HG03139 (cell line): ENCODE data around the gene NCOA7.
A peak's percentile ranks its signal among the peaks of the same experiment; 100 is the strongest.
"Not testable (repeated sequence)": the region's sequence is repeated elsewhere in the genome, so short reads cannot be mapped to it uniquely, and the experiment has no call there.

Source experiments
- ATAC-seq: cut with Tn5 transposase; IDR thresholded peaks from one replicate; pipeline ENCODE4 v1.9.1; 2021; ENCODE audit not compliant: unreplicated experiment

NCOA7 gene

DNA sequence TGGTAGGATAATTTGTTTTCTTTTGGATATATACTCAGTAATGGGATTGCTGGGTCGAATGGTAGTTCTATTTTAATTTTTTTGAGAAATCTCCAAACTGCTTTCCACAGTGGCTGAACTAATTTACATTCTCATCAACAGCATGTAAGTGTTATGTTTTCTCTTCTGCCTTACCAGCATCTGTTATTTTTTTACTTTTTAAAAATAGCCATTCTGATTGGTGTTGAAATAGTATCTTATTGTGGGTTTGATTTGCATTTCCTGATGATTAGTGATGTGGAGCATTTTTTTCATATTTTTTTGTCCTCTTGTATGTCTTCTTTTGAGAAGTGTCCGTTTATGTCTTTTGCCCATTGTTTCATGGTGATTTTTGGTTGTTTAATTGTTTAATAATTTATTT, 177.7 kb downstream of the NCOA7 start:
- no peak for ATAC-seq

DNA sequence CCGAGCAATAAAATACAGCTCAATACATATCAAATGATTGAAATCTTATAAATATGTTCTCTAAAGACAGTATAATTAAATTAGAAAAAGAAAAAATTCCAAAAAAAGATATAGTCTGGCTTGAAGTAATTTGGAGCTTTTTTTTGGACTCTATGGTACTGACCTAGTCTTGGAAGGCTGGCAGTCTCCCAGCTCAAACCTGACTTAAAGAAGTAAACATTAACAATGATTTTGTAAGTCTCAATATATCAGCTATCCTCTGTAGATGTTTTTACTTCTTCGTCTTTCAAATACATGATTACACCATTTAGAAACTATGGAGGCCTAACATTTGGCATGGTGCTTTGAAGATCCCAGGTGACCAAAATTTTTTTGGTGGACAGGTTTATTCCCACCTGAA, 180.0 kb downstream of the NCOA7 start:
- ATAC-seq, result no peak

DNA sequence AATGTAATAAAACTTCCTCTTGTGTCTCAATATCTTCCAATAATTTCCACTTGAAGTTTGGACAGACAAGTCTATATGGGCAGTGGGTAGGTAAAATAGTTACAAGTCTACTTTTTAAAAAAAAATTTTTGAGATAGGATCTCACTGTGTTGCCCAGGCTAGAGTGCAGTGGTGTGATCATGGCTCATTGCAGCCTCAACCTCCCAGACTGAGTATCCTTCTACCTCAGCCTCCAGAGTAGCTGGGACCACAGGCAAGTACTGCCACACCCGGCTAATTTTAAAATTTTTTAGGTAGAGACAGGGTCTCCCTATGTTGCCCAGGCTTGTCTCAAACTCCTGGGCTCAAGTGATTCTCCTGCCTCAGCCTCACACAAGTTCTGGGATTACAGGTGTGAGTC, 181.7 kb downstream of the NCOA7 start:
- not testable (repeated sequence) for ATAC-seq

DNA sequence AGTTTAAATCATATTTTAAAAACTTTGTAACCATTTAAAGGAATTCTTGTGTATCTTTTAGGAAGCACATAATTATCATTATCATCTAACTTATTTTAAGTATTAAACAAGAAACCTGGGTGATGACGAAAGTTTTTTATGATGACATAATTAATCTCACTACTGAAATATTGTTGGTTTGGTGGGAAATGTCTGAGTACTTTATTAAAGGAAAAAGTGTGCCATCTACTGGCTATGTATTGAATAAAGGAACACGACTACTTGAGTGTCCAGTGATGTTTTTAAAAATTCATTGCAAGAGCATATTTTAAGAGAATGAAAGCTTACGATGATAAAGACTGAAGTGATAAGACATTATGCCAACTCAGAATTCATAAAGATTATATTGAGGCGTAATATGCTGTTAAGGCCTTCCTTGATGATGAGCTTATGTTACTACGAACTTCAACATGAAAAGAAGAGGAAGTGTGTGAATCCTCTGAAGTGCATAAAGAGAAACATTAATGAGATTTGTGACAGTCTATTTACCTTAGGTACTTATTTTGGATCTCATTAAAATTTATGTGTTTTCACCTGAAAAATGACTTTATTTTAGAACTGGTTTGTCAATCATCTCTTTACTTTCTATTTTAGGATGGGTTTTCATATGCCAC, 183.6 kb downstream of the NCOA7 start:
- peak; percentile 79 for ATAC-seq

DNA sequence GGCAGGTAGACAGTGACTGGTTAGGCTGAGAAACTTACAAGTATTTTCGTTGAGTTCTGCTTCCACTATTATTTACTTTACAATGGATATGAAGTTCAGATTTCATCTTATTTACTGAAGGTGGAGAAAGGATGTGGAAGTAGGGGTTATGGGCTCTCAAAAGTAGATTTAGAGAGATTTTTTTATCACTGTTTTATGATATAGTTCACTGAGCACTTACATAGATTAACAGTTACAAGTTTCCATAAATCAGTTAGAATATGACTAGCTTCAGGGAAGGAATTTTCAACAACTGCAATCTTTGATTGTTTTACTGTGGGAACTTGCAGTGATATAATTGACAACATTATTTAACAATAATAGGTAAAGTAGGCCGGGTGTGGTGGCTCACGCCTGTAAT, 188.3 kb downstream of the NCOA7 start:
- ATAC-seq, result no peak
